Calu3 (cell line): Measurements from ENCODE around the gene BEST2. TPM values are rescaled to one million over a fixed set of nuclear protein-coding genes. Genes with fewer than 3 reads are reported as not detected.
A peak's percentile ranks its signal among the peaks of the same experiment; 100 is the strongest.

Source experiments
- BruUV-seq: library from RNA; stranded (reverse); fragments of 400-500 nt; replicated peaks from 2 replicates; lab custom pipeline; 2021; lab: Mats Ljungman, UMichigan
- CTCF ChIA-PET: fragments of 300-600 bp; sonication (Branson Sonifier 250); formaldehyde crosslinking; loops from one replicate; lab custom pipeline; 2022; ENCODE audit warnings: antibody characterized with exemption; lab: Charles Lee
- DNase-seq: peaks from one replicate; pipeline ENCODE4 v3.0.0; 2022
- H3K27ac Mint-ChIP-seq: one replicate; pipeline ENCODE4 v1.8.0; 2022; ENCODE audit warnings: mixed read lengths; ENCODE audit not compliant: unreplicated experiment
- H3K27me3 Mint-ChIP-seq: one replicate; pipeline ENCODE4 v1.8.0; 2022; ENCODE audit warnings: mixed read lengths; ENCODE audit not compliant: unreplicated experiment
- H3K36me3 Mint-ChIP-seq: one replicate; pipeline ENCODE4 v1.8.0; 2022; ENCODE audit warnings: mild to moderate bottlenecking, moderate library complexity, mixed read lengths; ENCODE audit not compliant: insufficient read depth, unreplicated experiment
- H3K4me1 Mint-ChIP-seq: one replicate; pipeline ENCODE4 v1.8.0; 2022; ENCODE audit warnings: mild to moderate bottlenecking, low read depth, mixed read lengths; ENCODE audit not compliant: unreplicated experiment
- H3K4me3 Mint-ChIP-seq: one replicate; pipeline ENCODE4 v1.8.0; 2022; ENCODE audit warnings: mild to moderate bottlenecking, low read depth, moderate library complexity, mixed read lengths; ENCODE audit not compliant: unreplicated experiment
- H3K9me3 Mint-ChIP-seq: one replicate; pipeline ENCODE4 v1.8.0; 2022; ENCODE audit warnings: low read depth, mixed read lengths; ENCODE audit not compliant: unreplicated experiment
- intact Hi-C: fragments of 100-400 bp; cut with micrococcal nuclease; formaldehyde crosslinking; loops from one replicate; pipeline ENCODE4 v1.10.0; 2022; ENCODE audit not compliant: unreplicated experiment
- total RNA-seq: library from RNA; stranded (reverse); gene quantifications from 2 replicates; pipeline ENCODE4 v1.2.3, GENCODE V29; 2022
- TF ChIP-seq, protein P1 (sequence below): fragments of 200-600 bp; IDR thresholded peaks from one replicate; pipeline ENCODE4 v1.8.0; 2022; ENCODE audit warnings: antibody characterized with exemption; ENCODE audit not compliant: unreplicated experiment

Gene BEST2
- total RNA-seq, 1 experiment from 2014 or later = not detected

DNA sequence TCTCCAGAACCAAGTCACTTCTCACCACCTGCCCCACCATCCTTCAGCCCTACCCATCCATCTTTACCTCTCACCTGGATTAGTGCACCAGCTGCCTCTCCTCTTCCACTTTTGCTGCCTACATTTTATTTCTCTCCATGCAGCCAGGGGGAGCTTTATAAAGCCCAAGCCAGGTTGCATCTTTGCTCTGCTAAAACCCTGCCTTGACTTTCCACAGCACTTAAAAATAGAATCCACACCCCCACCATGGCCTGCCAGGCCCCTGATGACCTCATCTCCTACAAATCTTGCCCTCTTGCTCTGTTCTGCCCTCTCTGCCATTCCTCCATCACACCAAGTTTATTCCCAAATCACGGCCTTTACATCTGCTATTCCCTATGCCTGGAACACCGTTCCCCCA lies 22.0 kb downstream of the BEST2 start:
- DNase-seq = no peak

DNA sequence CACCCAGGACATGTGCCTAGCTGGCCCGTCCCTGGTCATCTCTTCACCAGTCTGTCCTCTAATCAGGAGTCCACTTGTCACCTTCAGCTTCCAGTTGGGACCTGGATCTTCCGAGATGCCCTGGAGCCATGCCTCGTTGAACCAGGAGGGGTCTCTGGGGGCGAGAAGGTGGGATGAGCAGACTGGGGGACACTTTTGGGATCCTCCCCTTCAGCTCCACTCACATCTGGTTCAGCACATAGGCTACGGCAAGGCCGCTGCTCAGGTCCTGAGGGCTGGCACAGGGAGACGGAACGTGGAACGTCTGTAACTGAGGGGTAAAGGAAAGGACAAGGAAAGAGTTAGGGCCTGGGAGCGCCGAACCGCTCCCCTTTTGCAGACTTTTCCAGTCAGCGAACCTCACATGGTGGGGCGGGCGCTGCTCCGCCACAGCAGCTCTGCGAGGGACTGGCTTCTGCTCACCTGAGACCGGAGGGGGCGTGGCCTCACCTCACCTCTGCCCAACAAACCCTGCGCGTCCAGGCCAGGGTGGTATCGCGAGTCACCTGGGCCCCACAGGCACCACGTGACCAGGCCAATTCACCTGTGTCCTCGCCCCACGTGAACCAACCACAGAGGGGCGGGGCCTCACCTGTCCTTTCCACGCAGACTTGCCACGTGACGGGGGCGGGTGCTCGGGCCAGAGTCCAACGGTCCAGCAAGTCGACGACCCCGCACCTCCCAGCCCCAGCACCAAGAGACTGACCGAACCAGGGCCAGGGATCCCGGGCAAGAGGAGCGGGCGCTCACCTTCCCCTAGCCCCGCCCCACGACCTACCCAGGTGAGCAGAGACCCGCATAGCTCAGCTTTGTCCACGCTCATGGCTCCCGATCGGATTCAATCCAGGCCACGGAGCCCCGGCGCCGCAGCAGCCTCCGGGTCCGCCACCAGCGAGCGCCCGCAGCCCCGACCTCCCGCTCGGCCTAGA lies 23.3 kb downstream of the BEST2 start, which contains the start of gene HOOK2:
TSS of gene HOOK2 (minus strand) at position 965 of the 968 bp plus-strand sequence. CDS start at position 862, 103 bp downstream.
- Mint-ChIP-seq H3K27me3 (no peaks in the 10 kb centered on the region), H3K36me3 (peaks cover 67% of the 10 kb centered on the region), H3K4me3 (peak within 1 kb of the TSS; percentile 69), H3K27ac (peak within 1 kb of the TSS; percentile 47), H3K9me3 (no peaks in the 10 kb centered on the region), H3K4me1 (peaks cover 20% of the 10 kb centered on the region)
- BruUV-seq = no TSS peak
- TF ChIP-seq, protein P1, sequence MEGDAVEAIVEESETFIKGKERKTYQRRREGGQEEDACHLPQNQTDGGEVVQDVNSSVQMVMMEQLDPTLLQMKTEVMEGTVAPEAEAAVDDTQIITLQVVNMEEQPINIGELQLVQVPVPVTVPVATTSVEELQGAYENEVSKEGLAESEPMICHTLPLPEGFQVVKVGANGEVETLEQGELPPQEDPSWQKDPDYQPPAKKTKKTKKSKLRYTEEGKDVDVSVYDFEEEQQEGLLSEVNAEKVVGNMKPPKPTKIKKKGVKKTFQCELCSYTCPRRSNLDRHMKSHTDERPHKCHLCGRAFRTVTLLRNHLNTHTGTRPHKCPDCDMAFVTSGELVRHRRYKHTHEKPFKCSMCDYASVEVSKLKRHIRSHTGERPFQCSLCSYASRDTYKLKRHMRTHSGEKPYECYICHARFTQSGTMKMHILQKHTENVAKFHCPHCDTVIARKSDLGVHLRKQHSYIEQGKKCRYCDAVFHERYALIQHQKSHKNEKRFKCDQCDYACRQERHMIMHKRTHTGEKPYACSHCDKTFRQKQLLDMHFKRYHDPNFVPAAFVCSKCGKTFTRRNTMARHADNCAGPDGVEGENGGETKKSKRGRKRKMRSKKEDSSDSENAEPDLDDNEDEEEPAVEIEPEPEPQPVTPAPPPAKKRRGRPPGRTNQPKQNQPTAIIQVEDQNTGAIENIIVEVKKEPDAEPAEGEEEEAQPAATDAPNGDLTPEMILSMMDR = no peak
- CTCF ChIA-PET = interaction anchor here (0.9 kb wide), 1 partner anchor 21 kb away, joined by 3 read pairs; no protein-coding TSS in a partner anchor
- intact Hi-C loops = no loop called here
- DNase-seq = peak; percentile 87

More for the DNA sequence above, 22.0 kb downstream of the BEST2 start:
- H3K9me3 Mint-ChIP-seq = no peaks in the 10 kb centered on the region
- CTCF ChIA-PET = no interaction called here
- BruUV-seq = no TSS peak
- peaks cover 18% of the 10 kb centered on the region for H3K4me1 Mint-ChIP-seq
- no peaks in the 10 kb centered on the region for H3K27me3 Mint-ChIP-seq
- peak overlapping the region; percentile 10 for H3K4me3 Mint-ChIP-seq
- peak overlapping the region; percentile 65 for H3K27ac Mint-ChIP-seq
- TF ChIP-seq, protein P1 = no peak
- H3K36me3 Mint-ChIP-seq = peaks cover 72% of the 10 kb centered on the region
- intact Hi-C loops = no loop called here

DNA sequence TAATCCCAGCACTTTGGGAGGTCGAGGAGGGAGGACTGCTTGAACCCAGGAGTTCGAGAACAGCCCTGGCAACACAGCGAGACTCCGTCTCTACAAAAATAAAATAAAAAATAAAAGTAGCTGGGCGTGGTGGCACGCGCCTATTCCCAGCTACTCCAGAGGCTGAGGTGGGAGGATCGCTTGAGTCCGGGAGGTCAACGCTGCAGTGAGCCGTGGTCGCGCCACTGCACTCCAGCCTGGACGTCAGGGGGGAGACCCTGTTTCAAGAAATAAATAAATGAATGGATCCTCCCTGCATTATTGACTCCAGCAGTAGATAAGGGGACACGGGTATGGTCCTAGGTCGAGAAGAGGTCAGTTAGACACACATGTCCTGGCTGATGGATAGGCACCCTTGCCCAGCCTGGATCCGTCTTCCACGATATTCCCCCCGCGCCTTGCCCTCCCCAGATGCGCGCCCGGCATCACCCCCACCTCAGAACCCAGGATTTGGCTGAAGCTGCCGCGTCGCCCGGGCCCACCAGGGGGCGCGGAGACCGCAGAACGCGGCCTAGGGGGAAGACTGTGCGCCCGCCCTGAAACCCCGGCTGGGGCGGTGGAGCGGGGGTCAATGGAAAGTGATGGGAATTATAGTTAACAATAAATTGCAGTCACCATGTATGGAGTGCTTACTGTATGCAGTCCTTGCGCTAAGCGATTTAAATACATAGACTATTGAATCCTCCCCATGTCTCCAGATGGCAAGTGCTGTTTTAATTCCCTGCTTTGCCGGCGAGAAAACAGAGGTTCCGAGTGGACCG lies 25.8 kb downstream of the BEST2 start:
- TF ChIP-seq, protein P1 = peak; percentile 79
- BruUV-seq = no TSS peak
- Mint-ChIP-seq H3K4me3 (peak overlapping the region; percentile 76), H3K4me1 (peaks cover 20% of the 10 kb centered on the region), H3K36me3 (peaks cover 52% of the 10 kb centered on the region), H3K9me3 (no peaks in the 10 kb centered on the region), H3K27ac (peak overlapping the region; percentile 93), H3K27me3 (no peaks in the 10 kb centered on the region)
- DNase-seq = peak; percentile 87
- CTCF ChIA-PET = interaction anchor here (0.6 to 3.0 kb wide), 5 partner anchors 8 to 96 kb away, joined by 3 to 17 read pairs (median 8); partner anchors contain the start of gene JUNB
- intact Hi-C loops = loop anchor here (1.0 kb wide), 1 partner anchor 18 kb away; no protein-coding TSS in a partner anchor
